ENCODE measurements around the gene DRAXIN.

DRAXIN gene

GRCh38 chr1:11735854-11736745, 44.6 kb downstream of the DRAXIN start, which contains the start of gene AGTRAP:
TSS of gene AGTRAP (plus strand) at chr1:11736136. CDS start at chr1:11736209, 73 bp downstream.
- peak; percentile 61 to 77 for DNase-seq (ENCODE audit: low read depth in 2 of 2, low spot score in 1 of 2)

GRCh38 chr1:11736746-11737639, 45.5 kb downstream of the DRAXIN start:
- DNase-seq (ENCODE audit: low read depth in 2 of 2, low spot score in 1 of 2), result no peak

- DNase-seq (ENCODE audit: low read depth in 2 of 2, low spot score in 1 of 2), result no peak
Observed at GRCh38 chr1:11738096-11738495, 46.6 kb downstream of the DRAXIN start.

- DNase-seq (ENCODE audit: low read depth in 2 of 2, low spot score in 1 of 2), result no peak
Observed at GRCh38 chr1:11738783-11739182, 47.3 kb downstream of the DRAXIN start.

- DNase-seq (ENCODE audit: low read depth in 2 of 2, low spot score in 1 of 2), result no peak
Observed at GRCh38 chr1:11740258-11741192, 49.0 kb downstream of the DRAXIN start.

- DNase-seq (ENCODE audit: low read depth in 2 of 2, low spot score in 1 of 2), result no peak
Observed at GRCh38 chr1:11741482-11741881, 50.0 kb downstream of the DRAXIN start.

GRCh38 chr1:11741919-11742558, 50.5 kb downstream of the DRAXIN start:
- DNase-seq (ENCODE audit: low read depth in 2 of 2, low spot score in 1 of 2), result no peak

GRCh38 chr1:11744287-11744686, 52.8 kb downstream of the DRAXIN start:
- DNase-seq (ENCODE audit: low read depth in 2 of 2, low spot score in 1 of 2), result no peak

GRCh38 chr1:11746092-11746491, 54.6 kb downstream of the DRAXIN start:
- DNase-seq (ENCODE audit: low read depth in 2 of 2, low spot score in 1 of 2), result no peak

GRCh38 chr1:11746795-11747487, 55.4 kb downstream of the DRAXIN start:
- no peak for DNase-seq (ENCODE audit: low read depth in 2 of 2, low spot score in 1 of 2)

- DNase-seq (ENCODE audit: low read depth in 2 of 2, low spot score in 1 of 2), result no peak
Observed at GRCh38 chr1:11748294-11749202, 57.0 kb downstream of the DRAXIN start.

GRCh38 chr1:11749203-11749689, 57.7 kb downstream of the DRAXIN start:
- DNase-seq (ENCODE audit: low read depth in 2 of 2, low spot score in 1 of 2), result no peak

- DNase-seq (ENCODE audit: low read depth in 2 of 2, low spot score in 1 of 2), result no peak
Observed at GRCh38 chr1:11749996-11750395, 58.5 kb downstream of the DRAXIN start.

GRCh38 chr1:11751087-11751486, 59.6 kb downstream of the DRAXIN start:
- DNase-seq (ENCODE audit: low read depth in 2 of 2, low spot score in 1 of 2), result no peak

- DNase-seq (ENCODE audit: low read depth in 2 of 2, low spot score in 1 of 2), result no peak
Observed at GRCh38 chr1:11752359-11753088, 61.0 kb downstream of the DRAXIN start.

GRCh38 chr1:11753555-11754208, 62.2 kb downstream of the DRAXIN start:
- no peak for DNase-seq (ENCODE audit: low read depth in 2 of 2, low spot score in 1 of 2)

GRCh38 chr1:11757047-11757446, 65.5 kb downstream of the DRAXIN start:
- no peak for DNase-seq (ENCODE audit: low read depth in 2 of 2, low spot score in 1 of 2)

Data from stimulated activated CD8-positive, alpha-beta memory T cell treated with anti-CD3 and anti-CD28 coated beads, Interleukin-4, amount 100 ng/mL, for 4 hours (primary cell).